GM12801 (cell line): ENCODE data around the gene IL2RA.

ENCODE experiments used
- CTCF ChIP-seq: IDR thresholded peaks from one replicate; pipeline ENCODE4 v1.5.1; 2011; ENCODE audit warnings: control low read depth; ENCODE audit not compliant: insufficient read length; ENCODE audit errors: extremely low read depth

Gene IL2RA

GRCh38 chr10:6052247-6053221 is 9.6 kb downstream of the IL2RA start:
- TF ChIP-seq CTCF: no peak

GRCh38 chr10:6050801-6051445 is 11.2 kb downstream of the IL2RA start:
- TF ChIP-seq CTCF: no peak

GRCh38 chr10:6049031-6049400 is 13.2 kb downstream of the IL2RA start:
- no peak for TF ChIP-seq CTCF

GRCh38 chr10:6048281-6049030 is 13.7 kb downstream of the IL2RA start:
- no peak for TF ChIP-seq CTCF

GRCh38 chr10:6047847-6048246 is 14.3 kb downstream of the IL2RA start:
- TF ChIP-seq CTCF: no peak

- no peak for TF ChIP-seq CTCF
Measured at GRCh38 chr10:6046773-6047611, 15.2 kb downstream of the IL2RA start.
